Jurkat, Clone E6-1 (cell line): ENCODE results near the gene NKIRAS1.
"Not testable (repeated sequence)": the region's sequence is repeated elsewhere in the genome, so short reads cannot be mapped to it uniquely, and the experiment has no call there.

Experiments
- DNase-seq: peaks from one replicate; pipeline ENCODE4 v3.0.0-alpha.2; 2011; ENCODE audit warnings: low read depth, low spot score
- H3K4me3 ChIP-seq: 2 replicates; pipeline ENCODE4 v1.5.1; 2011; ENCODE audit warnings: mild to moderate bottlenecking, low read length, control low read depth, moderate library complexity

Gene NKIRAS1

GRCh38 chr3:23913873-23914743 lies 2.7 kb downstream of the NKIRAS1 start:
- H3K4me3 ChIP-seq = no peak overlapping the region
- no peak for DNase-seq

GRCh38 chr3:23913182-23913581 lies 3.6 kb downstream of the NKIRAS1 start:
- no peak for DNase-seq
- H3K4me3 ChIP-seq = no peak overlapping the region

GRCh38 chr3:23912335-23912734 lies 4.5 kb downstream of the NKIRAS1 start:
- H3K4me3 ChIP-seq, DNase-seq: not testable (repeated sequence)

GRCh38 chr3:23911397-23911796 lies 5.4 kb downstream of the NKIRAS1 start:
- DNase-seq = no peak
- H3K4me3 ChIP-seq = no peak overlapping the region

GRCh38 chr3:23909341-23909740 lies 7.4 kb downstream of the NKIRAS1 start:
- DNase-seq = no peak
- H3K4me3 ChIP-seq = no peak overlapping the region

GRCh38 chr3:23904545-23904944 lies 12.2 kb downstream of the NKIRAS1 start:
- no peak overlapping the region for H3K4me3 ChIP-seq
- DNase-seq = no peak

GRCh38 chr3:23900744-23901143 lies 16.0 kb downstream of the NKIRAS1 start:
- no peak for DNase-seq
- no peak overlapping the region for H3K4me3 ChIP-seq

GRCh38 chr3:23895181-23895580 lies 21.6 kb downstream of the NKIRAS1 start:
- no peak for DNase-seq
- no peak overlapping the region for H3K4me3 ChIP-seq

GRCh38 chr3:23894254-23895061 lies 22.3 kb downstream of the NKIRAS1 start:
- DNase-seq = no peak
- no peak overlapping the region for H3K4me3 ChIP-seq

- no peak overlapping the region for H3K4me3 ChIP-seq
- no peak for DNase-seq
Measured at GRCh38 chr3:23889950-23890349, 26.8 kb downstream of the NKIRAS1 start.

- no peak overlapping the region for H3K4me3 ChIP-seq
- no peak for DNase-seq
Measured at GRCh38 chr3:23889386-23889785, 27.4 kb downstream of the NKIRAS1 start.

GRCh38 chr3:23888617-23889228 lies 28.1 kb downstream of the NKIRAS1 start:
- peak; percentile 37 for DNase-seq
- H3K4me3 ChIP-seq = no peak overlapping the region

GRCh38 chr3:23886311-23886710 lies 30.5 kb downstream of the NKIRAS1 start:
- H3K4me3 ChIP-seq = no peak overlapping the region

GRCh38 chr3:23885210-23885609 lies 31.6 kb downstream of the NKIRAS1 start:
- DNase-seq = no peak
- H3K4me3 ChIP-seq = no peak overlapping the region

More at GRCh38 chr3:23886311-23886710, 30.5 kb downstream of the NKIRAS1 start:
- no peak for DNase-seq

- no peak for DNase-seq
Measured at GRCh38 chr3:23884481-23884880, 32.3 kb downstream of the NKIRAS1 start.

GRCh38 chr3:23882487-23882918 lies 34.3 kb downstream of the NKIRAS1 start:
- H3K4me3 ChIP-seq = no peak overlapping the region

More at GRCh38 chr3:23884481-23884880, 32.3 kb downstream of the NKIRAS1 start:
- no peak overlapping the region for H3K4me3 ChIP-seq

GRCh38 chr3:23881993-23882392 lies 34.8 kb downstream of the NKIRAS1 start:
- not testable (repeated sequence) for H3K4me3 ChIP-seq, DNase-seq

More at GRCh38 chr3:23882487-23882918, 34.3 kb downstream of the NKIRAS1 start:
- DNase-seq = no peak

GRCh38 chr3:23880703-23881339 lies 36.0 kb downstream of the NKIRAS1 start:
- no peak for DNase-seq
- H3K4me3 ChIP-seq = no peak overlapping the region

GRCh38 chr3:23879485-23879884 lies 37.3 kb downstream of the NKIRAS1 start:
- DNase-seq = no peak
- no peak overlapping the region for H3K4me3 ChIP-seq
